Measurements from ENCODE around the gene TSTD2.

The TSTD2 gene

DNA sequence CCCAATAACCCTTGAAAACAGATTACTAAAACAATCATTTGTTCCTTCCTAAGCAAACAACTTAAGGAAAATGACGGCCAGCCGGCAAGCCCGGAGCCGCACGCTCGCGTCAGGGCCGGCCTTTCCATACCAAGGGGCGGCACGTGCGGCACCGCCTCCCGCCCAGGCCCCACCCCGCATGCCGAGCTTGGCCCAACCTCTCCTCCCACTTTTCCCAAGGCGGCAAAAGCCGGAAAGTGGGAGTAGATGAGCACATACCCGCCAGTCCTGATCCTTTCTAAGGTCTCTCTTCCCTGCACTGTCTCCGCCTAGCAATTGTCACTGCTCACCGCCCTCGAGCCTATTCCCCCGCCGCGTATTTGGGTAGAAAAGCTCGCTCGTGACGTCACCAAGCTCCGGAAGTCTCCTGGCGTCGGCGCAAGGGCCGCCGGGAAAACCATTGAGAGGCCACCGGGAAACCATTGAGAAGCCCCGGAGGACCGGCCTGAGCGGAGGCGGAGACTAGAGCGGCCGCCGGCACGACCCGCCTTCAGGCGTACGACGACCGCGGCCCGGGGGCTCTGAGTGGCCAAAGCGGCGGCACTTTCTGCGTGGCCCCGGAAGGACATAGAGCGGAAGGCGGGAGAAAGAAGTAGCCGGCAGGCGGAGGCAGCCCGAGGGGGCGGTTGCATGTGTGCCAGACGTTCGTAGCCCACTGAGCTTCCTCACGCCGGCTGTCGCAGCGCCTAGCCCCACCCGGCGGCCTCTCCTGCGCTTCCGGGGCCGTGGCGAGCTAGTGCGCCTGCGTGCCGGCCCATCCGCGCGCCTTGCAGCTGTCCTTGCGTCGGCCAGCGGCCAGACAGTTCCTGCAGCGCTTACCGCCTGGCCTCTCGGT, at the start of gene TSTD2, which contains the start of gene NCBP1:
TSTD2 (minus strand) TSS at position 384 of the 874 bp plus-strand sequence. CDS start 5,806 bp downstream, outside the sequence.
NCBP1 (plus strand) TSS at position 837 of the 874 bp plus-strand sequence. CDS start 61 bp downstream, outside the sequence.
- peak; percentile 96 for DNase-seq

- DNase-seq: no peak
Observed at GRCh38 chr9:97682242-97682641, 49.1 kb upstream of the TSTD2 start.

- DNase-seq: no peak
Observed at GRCh38 chr9:97675655-97676054, 42.5 kb upstream of the TSTD2 start.

DNA sequence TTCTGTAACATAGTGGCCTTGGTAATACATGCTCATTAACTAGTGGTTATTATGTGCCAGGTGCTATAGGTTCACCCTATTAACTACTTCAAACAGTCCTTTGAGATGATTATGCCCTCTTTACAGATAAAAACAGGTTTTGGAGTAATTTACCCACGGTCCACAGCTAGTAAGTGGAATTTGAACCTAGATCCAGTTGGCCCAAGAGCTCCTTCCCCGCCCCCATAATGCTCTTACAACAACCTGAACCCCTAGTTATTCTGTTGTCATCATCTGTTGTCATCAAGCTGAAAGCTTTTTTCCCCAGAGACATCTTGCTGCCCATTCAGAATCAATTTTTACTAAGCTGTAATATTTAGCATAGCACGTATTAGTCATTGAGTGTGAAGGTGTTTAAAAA, 40.8 kb upstream of the TSTD2 start:
- peak; percentile 4 for DNase-seq

- DNase-seq: no peak
Observed at GRCh38 chr9:97672403-97672802, 39.2 kb upstream of the TSTD2 start.

GRCh38 chr9:97670586-97670985, 37.4 kb upstream of the TSTD2 start:
- DNase-seq: no peak

DNA sequence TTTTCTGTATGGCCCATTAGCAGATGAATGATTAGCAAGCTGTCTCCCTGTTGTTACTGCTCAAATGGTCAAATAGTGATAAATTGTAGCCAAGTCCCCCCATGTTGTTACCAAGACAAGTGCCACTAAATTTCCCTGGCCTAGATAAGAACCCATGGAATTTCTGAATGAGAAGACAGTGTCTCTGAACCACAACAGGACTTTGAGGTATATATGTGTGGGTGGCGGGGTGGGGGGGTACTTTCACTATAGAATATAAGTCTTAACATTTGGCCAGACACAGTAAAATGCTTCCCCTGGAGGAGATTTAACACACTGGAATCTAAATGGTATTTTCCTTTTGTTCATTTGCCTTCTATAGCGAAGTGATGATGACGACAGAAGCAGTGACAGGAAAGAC, 35.3 kb upstream of the TSTD2 start:
- no peak for DNase-seq

DNA sequence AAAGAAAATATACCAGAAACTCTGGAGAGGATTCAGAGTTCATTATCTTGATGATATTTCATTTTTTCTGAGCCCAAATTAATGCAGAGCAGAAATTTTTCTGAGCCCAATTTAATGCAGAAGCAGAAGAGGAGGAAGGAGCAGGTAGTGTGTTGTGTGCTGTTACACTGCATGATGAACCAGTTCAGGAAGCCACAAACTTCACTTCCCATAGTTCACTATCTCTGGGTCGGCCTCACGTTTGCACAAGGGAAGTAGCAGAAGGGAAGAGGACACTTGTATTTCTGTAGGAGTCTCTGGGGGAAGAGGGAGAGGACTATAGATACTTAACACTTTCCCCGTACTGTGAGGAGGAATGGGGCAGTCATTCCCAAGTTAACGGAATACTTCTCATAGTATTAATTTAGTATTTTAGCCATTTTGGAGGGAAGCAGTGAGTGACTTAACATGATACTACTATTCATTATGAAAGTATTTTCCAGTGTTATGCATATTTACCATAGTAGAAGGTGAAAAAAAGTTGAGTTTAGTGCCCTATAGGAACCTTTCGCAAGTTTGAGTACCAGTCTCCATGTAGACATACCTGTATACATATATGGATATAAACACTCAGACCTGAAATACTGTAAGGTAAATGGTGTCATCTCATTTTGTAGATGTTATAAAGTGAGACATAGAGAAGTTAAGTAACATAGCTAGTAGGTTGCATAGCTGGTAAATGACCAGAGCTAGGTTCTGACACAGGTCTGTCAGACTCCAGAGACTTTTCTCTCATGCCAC, 33.9 kb upstream of the TSTD2 start:
- no peak for DNase-seq

DNA sequence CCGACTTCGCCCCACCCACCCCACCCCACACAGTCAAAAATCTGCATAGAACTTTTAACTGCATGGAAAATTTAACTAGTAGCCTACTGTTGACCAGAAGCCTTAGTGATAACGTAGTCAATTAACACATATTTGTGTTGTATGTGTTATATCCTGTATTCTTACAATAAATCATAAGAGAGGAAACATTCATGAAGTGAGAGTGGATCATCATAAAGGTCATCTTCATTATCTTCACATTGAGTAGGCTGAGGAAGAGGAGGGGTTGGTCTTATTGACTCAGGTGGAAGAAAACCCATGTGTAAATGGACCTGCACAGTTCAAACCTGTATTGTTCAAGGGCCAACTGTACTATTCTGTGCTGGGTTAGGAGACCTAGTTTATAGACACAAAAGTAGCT, 32.6 kb upstream of the TSTD2 start:
- DNase-seq: no peak

- no peak for DNase-seq
Observed at GRCh38 chr9:97660847-97661246, 27.7 kb upstream of the TSTD2 start.

- DNase-seq: no peak
Observed at GRCh38 chr9:97660340-97660739, 27.2 kb upstream of the TSTD2 start.

GRCh38 chr9:97659771-97660170, 26.6 kb upstream of the TSTD2 start:
- no peak for DNase-seq

GRCh38 chr9:97658707-97659106, 25.5 kb upstream of the TSTD2 start:
- DNase-seq: no peak

GRCh38 chr9:97651646-97652045, 18.5 kb upstream of the TSTD2 start:
- DNase-seq: no peak

DNA sequence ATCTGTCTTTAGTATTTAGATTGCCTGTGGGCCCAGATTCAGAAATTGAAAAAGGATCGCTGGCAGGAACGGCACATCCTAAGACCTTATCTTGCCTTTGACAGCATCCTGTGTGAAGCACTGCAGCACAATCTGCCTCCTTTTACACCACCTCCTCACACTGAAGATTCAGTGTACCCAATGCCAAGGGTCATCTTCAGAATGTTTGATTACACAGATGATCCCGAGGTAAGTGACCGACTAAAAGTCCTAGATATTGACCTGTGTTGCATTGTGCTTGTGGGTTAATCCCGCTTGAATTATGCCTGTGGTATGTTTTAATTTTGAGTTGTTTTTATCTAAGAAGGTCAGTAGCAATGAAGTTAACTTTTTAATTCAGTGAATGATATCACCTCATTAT, 14.8 kb upstream of the TSTD2 start:
- DNase-seq: no peak

DNA sequence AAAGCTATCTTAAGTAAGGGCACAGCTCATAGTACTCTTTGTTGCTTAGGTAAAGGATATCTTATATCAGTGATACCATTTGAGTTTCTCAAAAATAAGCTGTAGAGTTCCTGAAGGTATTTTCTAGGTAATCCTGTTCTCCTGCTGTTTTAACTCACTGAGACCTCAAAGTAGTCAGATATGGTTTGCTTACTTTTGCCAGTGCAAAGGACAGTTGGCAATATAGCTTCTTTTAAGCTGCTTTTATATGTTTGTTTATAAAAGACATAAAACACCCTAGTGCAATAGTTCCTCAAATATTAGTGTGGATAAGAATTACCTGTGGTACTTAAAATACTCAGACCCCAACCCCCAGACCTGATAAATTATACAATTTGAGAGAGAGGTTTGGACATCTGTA, 12.6 kb upstream of the TSTD2 start:
- no peak for DNase-seq

DNA sequence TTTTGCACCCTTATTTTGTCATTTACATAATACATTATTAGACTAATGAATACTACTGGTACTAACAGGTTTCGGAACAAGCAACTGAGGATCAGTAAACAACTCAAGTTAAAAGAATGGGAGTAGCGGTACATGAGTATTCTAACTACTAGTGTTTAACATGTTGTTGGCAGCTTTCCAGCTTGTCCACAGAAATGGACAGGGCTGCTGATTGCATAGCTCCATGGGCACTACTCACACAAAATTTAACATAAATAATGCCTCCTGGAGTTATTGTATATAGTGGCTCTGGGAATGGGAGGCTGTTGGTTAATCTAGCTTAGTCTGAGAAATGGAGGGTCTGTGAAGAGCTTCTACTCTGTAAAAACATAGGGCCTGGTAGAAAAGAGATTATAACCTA, 7.2 kb upstream of the TSTD2 start:
- peak; percentile 22 for DNase-seq

DNA sequence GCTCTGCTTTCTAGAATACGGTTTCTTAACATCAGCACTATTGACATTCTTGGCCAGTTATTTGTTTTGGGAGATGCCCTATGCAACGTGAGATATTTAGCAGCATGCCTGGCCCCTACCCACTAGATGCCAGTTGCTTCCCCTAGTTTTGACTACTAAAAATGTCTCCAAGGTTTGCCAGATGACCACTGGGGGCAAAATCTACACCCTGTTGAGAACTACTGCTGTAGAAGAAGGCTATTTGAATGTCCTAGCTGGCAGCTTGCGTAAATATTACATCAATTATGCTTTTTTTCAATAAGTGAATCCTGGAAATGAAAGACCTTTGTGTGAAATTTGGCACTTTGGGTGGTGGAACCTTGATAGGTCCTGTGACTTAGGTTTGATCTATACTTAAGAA, 5.5 kb upstream of the TSTD2 start:
- DNase-seq: no peak

- DNase-seq: no peak
Observed at GRCh38 chr9:97636903-97637302, 3.7 kb upstream of the TSTD2 start.

GRCh38 chr9:97635026-97635425, 1.9 kb upstream of the TSTD2 start:
- DNase-seq: no peak

- no peak for DNase-seq
Observed at GRCh38 chr9:97633859-97634490, 807 bp upstream of the TSTD2 start.

GRCh38 chr9:97632248-97632984, 752 bp downstream of the TSTD2 start:
- DNase-seq: peak; percentile 76

- DNase-seq: no peak
Observed at GRCh38 chr9:97630591-97630990, 2.6 kb downstream of the TSTD2 start.
